ENCODE results near the gene GP5. TPM values are rescaled to one million over a fixed set of nuclear protein-coding genes. Genes with fewer than 3 reads are reported as not detected.

The GP5 gene
- total and polyA plus RNA-seq, 2 of the 13 experiments (the other 11 are each of a cell fraction or from before 2014, with no cell fraction given), result not detected

- no TSS peak for BruUV-seq (replicated peaks)
- Histone ChIP-seq H3K4me2 (ENCODE audit: low read depth, low read length) (no peak overlapping the region), H3K9me3 (ENCODE audit: low read length) (no peaks in the 10 kb centered on the region), H3K27me3 (ENCODE audit: control insufficient read depth in 1 of 2, insufficient read depth in 2 of 2, low read length in 2 of 2) (0 out of 5 replicates have a peak, but pooled peaks cover 0 to 5% of the 10 kb centered on the region in 2 experiments), H3K36me3 (replicated peaks in 1 of 2; ENCODE audit: control insufficient read depth in 1 of 2, insufficient read depth in 2 of 2, low read length in 2 of 2) (no peaks in the 10 kb centered on the region), H3K79me2 (ENCODE audit: insufficient read depth, low read length) (no peaks in the 10 kb centered on the region), H4K20me1 (ENCODE audit: insufficient read depth, low read length) (no peaks in the 10 kb centered on the region), H3K9ac (ENCODE audit: insufficient read depth, low read depth, low read length) (no peak overlapping the region), H3K4me3 (replicated peaks in 1 of 3; ENCODE audit: insufficient read depth in 1 of 3, low read depth in 2 of 3, low read length in 3 of 3) (no peak overlapping the region), H2AFZ (ENCODE audit: low read length) (no peak overlapping the region), H3K27ac (ENCODE audit: extremely low read length, insufficient read depth, low read length) (no peak overlapping the region), H3K4me1 (ENCODE audit: insufficient read depth, low read length) (peaks cover 29% of the 10 kb centered on the region)
- 89% methylated on average over 37 of the region's 38 CpGs for WGBS (ENCODE audit: low lambda C conversion rate)
- ATAC-seq (no peak), DNase-seq (ENCODE audit: low spot score) (no peak), FAIRE-seq (no peak)
- ChIA-PET POLR2A (no interaction called here), CTCF (ENCODE audit: low intra/inter-chr PET ratio, low total read pairs) (no interaction called here)
- in situ Hi-C loops (cut with HindIII; ENCODE audit: extremely low pct_ligation_motif_present, low pct_unique_long_range_greater_than_20kb), result no loop called here
- intact Hi-C loops (cut with micrococcal nuclease; ENCODE audit: unreplicated experiment), result loop anchor here (5.0 kb wide), 2 partner anchors 46 to 419 kb away; partner anchors contain the start of gene CPN2
- TF ChIP-seq GPN1 (CRISPR knock-in tag; IDR thresholded peaks at IDR 0.05; ENCODE audit: borderline replicate concordance), result no peak
- TF ChIP-seq ZBTB38 (CRISPR knock-in tag; IDR thresholded peaks at IDR 0.05), result no peak
- no peak for TF ChIP-seq ZNF788 (CRISPR knock-in tag; IDR thresholded peaks at IDR 0.05; ENCODE audit: borderline replicate concordance)
- no peak for TF ChIP-seq ZBTB8A (CRISPR knock-in tag; IDR thresholded peaks at IDR 0.05; ENCODE audit: borderline replicate concordance, low read depth)
- TF ChIP-seq ZNF570 (CRISPR knock-in tag; IDR thresholded peaks at IDR 0.05; ENCODE audit: borderline replicate concordance), result no peak
- TF ChIP-seq ATF7-NPFF (CRISPR knock-in tag; IDR thresholded peaks at IDR 0.05; ENCODE audit: low read depth), result no peak
- TF ChIP-seq YY1 (IDR thresholded peaks at IDR 0.05; ENCODE audit: insufficient read depth, insufficient replicate concordance, low read depth, low read length), result no peak
- no peak for TF ChIP-seq ZNF660 (CRISPR knock-in tag; IDR thresholded peaks at IDR 0.05; ENCODE audit: borderline replicate concordance, low read depth)
- no peak for TF ChIP-seq ZNF761 (CRISPR knock-in tag; conservative IDR thresholded peaks at IDR 0.05)
- no peak for TF ChIP-seq ZNF432 (CRISPR knock-in tag; IDR thresholded peaks at IDR 0.05; ENCODE audit: borderline replicate concordance)
These were observed 1.2 kb downstream of the GP5 start for GRCh38 chr3:194397757-194398312.
